H9 (cell line): Measurements from ENCODE around the gene CDH4. TPM values are rescaled to one million over a fixed set of nuclear protein-coding genes. Genes with fewer than 3 reads are reported as not detected.

Experiments used
- DNase-seq: peaks from one replicate; pipeline ENCODE4 v3.0.0-alpha.2; 2017
- H2AFZ ChIP-seq: one replicate; pipeline ENCODE4 v1.6.1; 2013; ENCODE audit warnings: mild to moderate bottlenecking, low read length, control low read depth, moderate library complexity
- H2AK5ac ChIP-seq: 2 replicates; pipeline ENCODE4 v1.6.1; 2013; ENCODE audit warnings: low read length, control low read depth, mixed read lengths; ENCODE audit not compliant: insufficient read length
- H2BK120ac ChIP-seq: one replicate; pipeline ENCODE4 v1.6.1; 2013; ENCODE audit warnings: low read depth, mild to moderate bottlenecking, low read length, control low read depth, inconsistent platforms; ENCODE audit not compliant: poor library complexity, severe bottlenecking
- H2BK12ac ChIP-seq: 2 replicates; pipeline ENCODE4 v1.6.1; 2013; ENCODE audit warnings: low read length, control low read depth, mixed read lengths, low read depth; ENCODE audit not compliant: insufficient read length
- H2BK15ac ChIP-seq: 2 replicates; pipeline ENCODE4 v1.6.1; 2013; ENCODE audit warnings: low read depth, low read length, control low read depth
- H2BK20ac ChIP-seq: one replicate; pipeline ENCODE4 v1.6.1; 2013; ENCODE audit warnings: low read depth, mild to moderate bottlenecking, low read length, control low read depth, inconsistent platforms; ENCODE audit not compliant: poor library complexity, severe bottlenecking
- H2BK5ac ChIP-seq: 2 replicates; pipeline ENCODE4 v1.6.1; 2013; ENCODE audit warnings: low read length, control low read depth, mixed read lengths; ENCODE audit not compliant: insufficient read length
- H3K14ac ChIP-seq: 2 replicates; pipeline ENCODE4 v1.6.1; 2013; ENCODE audit warnings: low read length, control low read depth; ENCODE audit not compliant: insufficient read depth
- H3K18ac ChIP-seq: 2 replicates; pipeline ENCODE4 v1.6.1; 2013; ENCODE audit warnings: low read depth, mild to moderate bottlenecking, mixed read lengths, low read length, control low read depth; ENCODE audit not compliant: insufficient read length
- H3K23ac ChIP-seq: 2 replicates; pipeline ENCODE4 v1.6.1; 2013; ENCODE audit warnings: low read length, control low read depth, mixed read lengths, low read depth; ENCODE audit not compliant: insufficient read length
- H3K23me2 ChIP-seq: 2 replicates; pipeline ENCODE4 v1.6.1; 2013; ENCODE audit warnings: low read depth, mild to moderate bottlenecking, mixed read lengths, low read length, control low read depth; ENCODE audit not compliant: insufficient read length, poor library complexity, severe bottlenecking
- H3K27ac ChIP-seq: 2 replicates; pipeline ENCODE4 v1.5.1; 2013; ENCODE audit warnings: low read length, control low read depth, mixed read lengths, low read depth; ENCODE audit not compliant: insufficient read length
- H3K27me3 ChIP-seq: 2 replicates; pipeline ENCODE4 v1.6.1; 2013; ENCODE audit warnings: low read length, control low read depth, inconsistent platforms; ENCODE audit not compliant: insufficient read depth
- H3K4ac ChIP-seq: 2 replicates; pipeline ENCODE4 v1.6.1; 2013; ENCODE audit warnings: low read depth, mild to moderate bottlenecking, control low read depth, inconsistent platforms, low read length, moderate library complexity
- H3K4me1 ChIP-seq: 2 replicates; pipeline ENCODE4 v1.6.1; 2013; ENCODE audit warnings: low read length, control low read depth, inconsistent platforms; ENCODE audit not compliant: insufficient read depth
- H3K4me2 ChIP-seq: 2 replicates; pipeline ENCODE4 v1.6.1; 2013; ENCODE audit warnings: low read length, control low read depth, mixed read lengths; ENCODE audit not compliant: insufficient read length, insufficient read depth
- H3K56ac ChIP-seq: 2 replicates; pipeline ENCODE4 v1.6.1; 2013; ENCODE audit warnings: low read depth, mild to moderate bottlenecking, mixed read lengths, low read length, control low read depth; ENCODE audit not compliant: insufficient read length
- H3K79me1 ChIP-seq: 2 replicates; pipeline ENCODE4 v1.6.1; 2013; ENCODE audit warnings: low read depth, mild to moderate bottlenecking, moderate library complexity, low read length, control low read depth, inconsistent platforms; ENCODE audit not compliant: insufficient read depth, poor library complexity, severe bottlenecking
- H3K79me2 ChIP-seq: 2 replicates; pipeline ENCODE4 v1.6.1; 2013; ENCODE audit warnings: low read length, control low read depth, inconsistent platforms; ENCODE audit not compliant: insufficient read depth
- H3K9ac ChIP-seq: 2 replicates; pipeline ENCODE4 v1.6.1; 2013; ENCODE audit warnings: low read length, control low read depth, mixed read lengths; ENCODE audit not compliant: insufficient read length; ENCODE audit errors: extremely low read depth
- H3K9me3 ChIP-seq: one replicate; pipeline ENCODE4 v1.6.1; 2013; ENCODE audit warnings: low read depth, low read length, inconsistent platforms; ENCODE audit not compliant: control insufficient read depth
- H3T11ph ChIP-seq: one replicate; pipeline ENCODE4 v1.6.1; 2013; ENCODE audit warnings: mild to moderate bottlenecking, low read length, control low read depth, inconsistent platforms
- H4K20me1 ChIP-seq: one replicate; pipeline ENCODE4 v1.6.1; 2013; ENCODE audit not compliant: control insufficient read depth, insufficient read length, insufficient read depth
- H4K5ac ChIP-seq: 2 replicates; pipeline ENCODE4 v1.6.1; 2013; ENCODE audit warnings: low read depth, mild to moderate bottlenecking, mixed read lengths, low read length, control low read depth; ENCODE audit not compliant: insufficient read length
- H4K8ac ChIP-seq: replicated peaks from 2 replicates; pipeline ENCODE4 v1.6.1; 2013; ENCODE audit warnings: low read length, control low read depth, mixed read lengths, low read depth; ENCODE audit not compliant: insufficient read length
- H4K91ac ChIP-seq: 2 replicates; pipeline ENCODE4 v1.6.1; 2013; ENCODE audit warnings: low read depth, mild to moderate bottlenecking, moderate library complexity, mixed read lengths, low read length, control low read depth; ENCODE audit not compliant: insufficient read length
- H3K27ac Mint-ChIP-seq, 3 experiments: 2 replicates in 2 of 3; 3 replicates in 1 of 3; pipeline ENCODE4 v1.8.0; 2020 to 2021; ENCODE audit warnings: mixed read lengths in 3 of 3, mild to moderate bottlenecking in 1 of 3, moderate library complexity in 1 of 3
- H3K27me3 Mint-ChIP-seq: 2 replicates; pipeline ENCODE4 v1.8.0; 2021; ENCODE audit warnings: low read depth, mild to moderate bottlenecking, moderate library complexity, mixed read lengths
- H3K36me3 Mint-ChIP-seq, 3 experiments: 2 replicates in 2 of 3; 3 replicates in 1 of 3; pipeline ENCODE4 v1.8.0; 2020 to 2021; ENCODE audit warnings: low read depth in 3 of 3, mixed read lengths in 3 of 3; ENCODE audit not compliant: insufficient read depth in 1 of 3
- H3K4me1 Mint-ChIP-seq, 2 experiments: 2 replicates each; pipeline ENCODE4 v1.8.0; 2020; ENCODE audit warnings: mixed read lengths in 2 of 2
- H3K4me3 Mint-ChIP-seq, 2 experiments: 2 replicates in 1 of 2; 3 replicates in 1 of 2; pipeline ENCODE4 v1.8.0; 2020 to 2021; ENCODE audit warnings: mild to moderate bottlenecking in 2 of 2, mixed read lengths in 2 of 2, moderate library complexity in 1 of 2
- H3K9me3 Mint-ChIP-seq, 2 experiments: 2 replicates in 1 of 2; 3 replicates in 1 of 2; pipeline ENCODE4 v1.8.0; 2020; ENCODE audit warnings: mild to moderate bottlenecking in 2 of 2, mixed read lengths in 2 of 2, moderate library complexity in 1 of 2
- CTCF ChIP-seq: fragments of 200-600 bp; sonication (generic); conservative IDR thresholded peaks from 3 replicates; pipeline ENCODE4 v1.8.0; 2021; ENCODE audit warnings: antibody characterized with exemption, mild to moderate bottlenecking
- WGBS: extraction: QIAGEN DNeasy Blood & Tissue Kit; methylation state at CpG from one replicate; pipeline ENCODE4 v1.1.7; 2013; ENCODE audit warnings: missing lambda C conversion rate, low lambda C conversion rate, mixed read lengths; ENCODE audit not compliant: insufficient read length; ENCODE audit errors: extremely low coverage; 5-methylcytosine and 5-hydroxymethylcytosine counted together
- total RNA-seq: library from RNA; stranded (reverse); gene quantifications from 2 replicates; pipeline ENCODE4 v1.2.1, GENCODE V29; 2021

CDH4 gene
- total RNA-seq, 1 experiment from 2014 or later: 3.0 TPM

- peaks cover 7% of the 10 kb centered on the region; the same call in 1 of the 2 replicates for H3K4me1 ChIP-seq
- H2BK5ac ChIP-seq: no peak overlapping the region
- H3K4ac ChIP-seq: no peak overlapping the region
- no peak overlapping the region for H3K4me2 ChIP-seq
- no peak overlapping the region for H3K23ac ChIP-seq
- H3K79me2 ChIP-seq: no peaks in the 10 kb centered on the region; the same call in 1 of the 2 replicates
- DNase-seq: no peak
- no peak overlapping the region for H2AK5ac ChIP-seq
- H2AFZ ChIP-seq: no peak overlapping the region
- no peak overlapping the region for H2BK20ac ChIP-seq
- H3K79me1 ChIP-seq: no peaks in the 10 kb centered on the region
- H4K8ac ChIP-seq: no peak overlapping the region
- Mint-ChIP-seq H3K36me3 (no peaks in the 10 kb centered on the region), H3K4me1 (peaks cover 34 to 44% of the 10 kb centered on the region in 2 experiments), H3K27me3 (peaks cover 11% of the 10 kb centered on the region), H3K4me3 (no peak overlapping the region), H3K27ac (no peak overlapping the region), H3K9me3 (no peaks in the 10 kb centered on the region)
- no peaks in the 10 kb centered on the region for H3K9me3 ChIP-seq
- H3K27me3 ChIP-seq: peaks cover 2% of the 10 kb centered on the region; the same call in 1 of the 2 replicates
- WGBS: 100% methylated on average over 3 of the region's 3 CpGs
- no peak overlapping the region for H3K27ac ChIP-seq
- H2BK15ac ChIP-seq: no peak overlapping the region
- H3K56ac ChIP-seq: no peak overlapping the region
- no peak overlapping the region for H4K5ac ChIP-seq
- H4K20me1 ChIP-seq: no peaks in the 10 kb centered on the region
- no peak overlapping the region for H4K91ac ChIP-seq
- H3K14ac ChIP-seq: no peak overlapping the region
- H3T11ph ChIP-seq: no peak overlapping the region
- H2BK12ac ChIP-seq: no peak overlapping the region
- no peak for TF ChIP-seq CTCF
- H2BK120ac ChIP-seq: no peak overlapping the region
- H3K18ac ChIP-seq: no peak overlapping the region
- H3K9ac ChIP-seq: no peak overlapping the region
- no peaks in the 10 kb centered on the region for H3K23me2 ChIP-seq
These were observed 240.0 kb downstream of the CDH4 start for GRCh38 chr20:61492065-61492464.
